ENCODE results near the gene ZNF649. TPM values are rescaled to one million over a fixed set of nuclear protein-coding genes. Genes with fewer than 3 reads are reported as not detected.

ZNF649 gene
- total and polyA plus RNA-seq, 12 donors = 2.7 to 16.3 (median 9.7) TPM

- Histone ChIP-seq H3K4me3 (peak overlapping the region in 1 of 4 donors; percentile 1), H3K36me3 (replicated peaks in 1 of 2) (peaks cover 0 to 48% of the 10 kb centered on the region in 2 donors), H3K27me3 (no peaks in the 10 kb centered on the region), H3K4me1 (replicated peaks in 1 of 2) (no peaks in the 10 kb centered on the region), H3K9me3 (replicated peaks in 1 of 3) (peaks cover 16 to 69% (median 29%) of the 10 kb centered on the region in 3 donors), H3K27ac (no peak overlapping the region)
- 93 to 99% (median 94%) methylated on average over 7 of the region's 7 CpGs for WGBS, 4 donors
- TF ChIP-seq CTCF (IDR thresholded peaks at IDR 0.05) (no peak), POLR2A (IDR thresholded peaks at IDR 0.05) (no peak)
- DNase-seq = no peak
- intact Hi-C loops (cut with DNase I) = no loop called here
These were observed 40.2 kb upstream of the ZNF649 start for GRCh38 chr19:51944798-51945552.

- DNase-seq = no peak
- WGBS, 4 donors = 93 to 99% (median 96%) methylated on average over 2 of the region's 2 CpGs
These were observed 34.1 kb upstream of the ZNF649 start for GRCh38 chr19:51938936-51939335.

GRCh38 chr19:51931921-51932320 is 27.1 kb upstream of the ZNF649 start:
- TF ChIP-seq CTCF (IDR thresholded peaks at IDR 0.05) (no peak), POLR2A (IDR thresholded peaks at IDR 0.05) (no peak)
- Histone ChIP-seq H3K4me1 (replicated peaks in 1 of 2) (peaks cover 6 to 7% of the 10 kb centered on the region in 2 donors), H3K4me3 (no peak overlapping the region), H3K36me3 (replicated peaks in 1 of 2) (peaks cover 0 to 30% of the 10 kb centered on the region in 2 donors), H3K27me3 (no peaks in the 10 kb centered on the region), H3K27ac (no peak overlapping the region), H3K9me3 (replicated peaks in 1 of 3) (peaks cover 0 to 3% (median 0%) of the 10 kb centered on the region in 3 donors)
- DNase-seq = no peak
- WGBS, 4 donors = 87 to 97% (median 96%) methylated on average over 8 of the region's 8 CpGs
- intact Hi-C loops (cut with DNase I) = no loop called here

More at GRCh38 chr19:51938936-51939335, 34.1 kb upstream of the ZNF649 start:
- no peak for TF ChIP-seq CTCF (IDR thresholded peaks at IDR 0.05)
- no peak for TF ChIP-seq POLR2A (IDR thresholded peaks at IDR 0.05)
- H3K36me3 ChIP-seq (replicated peaks in 1 of 2) = peaks cover 6 to 61% of the 10 kb centered on the region in 2 donors
- H3K27ac ChIP-seq = no peak overlapping the region
- H3K27me3 ChIP-seq = no peaks in the 10 kb centered on the region
- intact Hi-C loops (cut with DNase I) = no loop called here
- H3K4me3 ChIP-seq = no peak overlapping the region
- H3K9me3 ChIP-seq (replicated peaks in 1 of 3) = peaks cover 2 to 34% (median 8%) of the 10 kb centered on the region in 3 donors
- H3K4me1 ChIP-seq (replicated peaks in 1 of 2) = no peaks in the 10 kb centered on the region

GRCh38 chr19:51927859-51928258 is 23.0 kb upstream of the ZNF649 start:
- intact Hi-C loops (cut with DNase I) = no loop called here
- peaks cover 6 to 7% of the 10 kb centered on the region in 2 donors for H3K4me1 ChIP-seq (replicated peaks in 1 of 2)
- H3K9me3 ChIP-seq (replicated peaks in 1 of 3) = peaks cover 0 to 11% (median 0%) of the 10 kb centered on the region in 3 donors
- peaks cover 0 to 18% of the 10 kb centered on the region in 2 donors for H3K36me3 ChIP-seq (replicated peaks in 1 of 2)
- H3K4me3 ChIP-seq = peak overlapping the region; percentile 51 to 96 (median 61)
- WGBS, 4 donors = 28 to 31% (median 30%) methylated on average over 13 of the region's 13 CpGs
- TF ChIP-seq CTCF (IDR thresholded peaks at IDR 0.05) (no peak), POLR2A (IDR thresholded peaks at IDR 0.05) (no peak)
- H3K27me3 ChIP-seq = no peaks in the 10 kb centered on the region
- DNase-seq = no peak
- peak overlapping the region in 2 of 5 donors; percentile 78 to 93 for H3K27ac ChIP-seq
